Trophoblast cell (in vitro differentiated cells and primary cell): ENCODE results near the gene CACNB2.

Experiments
- DNase-seq, 2 donors: peaks; one replicate each; pipeline ENCODE4 v3.0.0-alpha.2; 2016
- H2AFZ ChIP-seq: 2 replicates; pipeline ENCODE4 v1.6.1; 2013; ENCODE audit warnings: low read length, moderate library complexity, mild to moderate bottlenecking; ENCODE audit not compliant: insufficient read depth, poor library complexity
- H2AK5ac ChIP-seq: 2 replicates; pipeline ENCODE4 v1.6.1; 2013; ENCODE audit warnings: mild to moderate bottlenecking, low read length
- H2BK120ac ChIP-seq: 2 replicates; pipeline ENCODE4 v1.6.1; 2013; ENCODE audit warnings: low read length, mild to moderate bottlenecking, moderate library complexity; ENCODE audit not compliant: insufficient read depth, poor library complexity
- H2BK12ac ChIP-seq: 2 replicates; pipeline ENCODE4 v1.6.1; 2013; ENCODE audit warnings: mild to moderate bottlenecking, low read length, moderate library complexity
- H2BK5ac ChIP-seq: 2 replicates; pipeline ENCODE4 v1.6.1; 2013; ENCODE audit warnings: low read length, low read depth, moderate library complexity, mild to moderate bottlenecking; ENCODE audit not compliant: poor library complexity
- H3K14ac ChIP-seq: 2 replicates; pipeline ENCODE4 v1.6.1; 2013; ENCODE audit warnings: mild to moderate bottlenecking, low read length
- H3K18ac ChIP-seq: 2 replicates; pipeline ENCODE4 v1.6.1; 2013; ENCODE audit warnings: mild to moderate bottlenecking, low read length
- H3K23ac ChIP-seq: 2 replicates; pipeline ENCODE4 v1.6.1; 2013; ENCODE audit warnings: low read length
- H3K27ac ChIP-seq: 2 replicates; pipeline ENCODE4 v1.5.1; 2013; ENCODE audit warnings: low read depth, mild to moderate bottlenecking, inconsistent platforms, low read length, moderate library complexity
- H3K27me3 ChIP-seq: 2 replicates; pipeline ENCODE4 v1.6.1; 2013; ENCODE audit warnings: inconsistent platforms, mild to moderate bottlenecking, low read length, moderate library complexity; ENCODE audit not compliant: insufficient read depth
- H3K36me3 ChIP-seq, 2 experiments: 1 replicate in 1 of 2; 2 replicates in 1 of 2; pipeline ENCODE4 v1.6.1; 2013; ENCODE audit warnings: low read length in 2 of 2, mild to moderate bottlenecking in 2 of 2, moderate library complexity in 1 of 2; ENCODE audit not compliant: insufficient read depth in 2 of 2, control insufficient read depth in 1 of 2
- H3K4ac ChIP-seq: 2 replicates; pipeline ENCODE4 v1.6.1; 2013; ENCODE audit warnings: low read depth, mild to moderate bottlenecking, low read length, moderate library complexity
- H3K4me1 ChIP-seq, 2 experiments: 1 replicate in 1 of 2; 2 replicates in 1 of 2; pipeline ENCODE4 v1.6.1; 2013; ENCODE audit warnings: low read length in 2 of 2, mild to moderate bottlenecking in 2 of 2, moderate library complexity in 1 of 2; ENCODE audit not compliant: insufficient read depth in 2 of 2, control insufficient read depth in 1 of 2
- H3K4me2 ChIP-seq: 2 replicates; pipeline ENCODE4 v1.6.1; 2013; ENCODE audit warnings: inconsistent platforms, mild to moderate bottlenecking, low read length, moderate library complexity
- H3K4me3 ChIP-seq: 2 replicates; pipeline ENCODE4 v1.5.1; 2013; ENCODE audit warnings: mild to moderate bottlenecking, low read depth, low read length, inconsistent platforms
- H3K79me1 ChIP-seq: one replicate; pipeline ENCODE4 v1.6.1; 2013; ENCODE audit warnings: low read length
- H3K79me2 ChIP-seq: 2 replicates; pipeline ENCODE4 v1.6.1; 2013; ENCODE audit warnings: low read length, mild to moderate bottlenecking; ENCODE audit not compliant: control insufficient read depth, insufficient read depth, poor library complexity
- H3K9ac ChIP-seq: 2 replicates; pipeline ENCODE4 v1.6.1; 2013; ENCODE audit warnings: mild to moderate bottlenecking, low read length
- H3K9me3 ChIP-seq: 2 replicates; pipeline ENCODE4 v1.6.1; 2013; ENCODE audit warnings: low read depth, mild to moderate bottlenecking, control low read depth, inconsistent platforms, low read length; ENCODE audit not compliant: insufficient read depth
- H4K12ac ChIP-seq: 2 replicates; pipeline ENCODE4 v1.6.1; 2013; ENCODE audit warnings: low read depth, mild to moderate bottlenecking, low read length, moderate library complexity
- H4K8ac ChIP-seq: 2 replicates; pipeline ENCODE4 v1.6.1; 2013; ENCODE audit warnings: low read depth, mild to moderate bottlenecking, low read length, moderate library complexity
- H4K91ac ChIP-seq: one replicate; pipeline ENCODE4 v1.6.1; 2013; ENCODE audit warnings: low read depth, mild to moderate bottlenecking, low read length, moderate library complexity
- WGBS: extraction: QIAGEN DNeasy Blood & Tissue Kit; methylation state at CpG from one replicate; pipeline ENCODE4 v1.1.7; 2013; ENCODE audit warnings: missing lambda C conversion rate; ENCODE audit not compliant: insufficient read length, insufficient coverage; ENCODE audit errors: extremely low coverage; 5-methylcytosine and 5-hydroxymethylcytosine counted together

CACNB2 gene

DNA sequence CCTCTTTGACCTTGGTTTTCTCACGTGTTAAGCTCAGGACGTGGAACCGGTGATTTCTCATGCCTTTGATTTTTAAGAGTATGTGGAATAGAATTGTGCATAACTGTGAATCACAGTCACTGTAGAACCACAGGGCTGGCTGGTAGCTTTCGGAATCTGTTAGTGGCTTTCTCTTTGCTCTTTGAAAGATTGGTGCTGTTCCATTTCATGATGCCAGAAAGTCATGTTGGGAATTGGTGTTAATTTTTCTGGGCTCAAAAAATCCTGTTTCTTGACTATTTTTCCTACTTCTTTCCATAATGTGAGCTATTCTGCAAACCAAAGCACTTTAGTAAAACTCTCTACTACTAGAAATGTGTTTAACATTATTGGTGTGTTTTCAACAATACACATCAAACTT, 73.0 kb downstream of the CACNB2 start:
- Histone ChIP-seq H3K14ac (no peak overlapping the region), H2AK5ac (no peak overlapping the region), H2BK12ac (no peak overlapping the region), H3K27ac (no peak overlapping the region), H3K36me3 (no peaks in the 10 kb centered on the region), H3K23ac (no peak overlapping the region), H4K91ac (no peak overlapping the region), H3K79me1 (no peaks in the 10 kb centered on the region), H3K4me1 (no peaks in the 10 kb centered on the region), H4K8ac (no peak overlapping the region), H2BK5ac (no peak overlapping the region), H3K27me3 (no peaks in the 10 kb centered on the region), H3K4ac (no peak overlapping the region), H3K79me2 (no peaks in the 10 kb centered on the region), H2BK120ac (no peak overlapping the region), H4K12ac (no peak overlapping the region), H3K4me3 (no peak overlapping the region), H3K4me2 (no peak overlapping the region), H3K9ac (no peak overlapping the region), H3K18ac (no peak overlapping the region), H3K9me3 (no peaks in the 10 kb centered on the region), H2AFZ (no peak overlapping the region)
- DNase-seq, result no peak
- no CpG with 5 or more reads among the region's 4 CpGs for WGBS

GRCh38 chr10:18214691-18215563, 74.7 kb downstream of the CACNB2 start:
- Histone ChIP-seq H3K27me3 (no peaks in the 10 kb centered on the region), H3K18ac (no peak overlapping the region), H3K36me3 (no peaks in the 10 kb centered on the region), H3K4me1 (no peaks in the 10 kb centered on the region), H4K12ac (no peak overlapping the region), H2BK12ac (no peak overlapping the region), H3K9ac (no peak overlapping the region), H2BK120ac (no peak overlapping the region), H3K4me3 (no peak overlapping the region), H4K8ac (no peak overlapping the region), H3K4ac (no peak overlapping the region), H3K9me3 (no peaks in the 10 kb centered on the region), H4K91ac (no peak overlapping the region), H3K79me1 (no peaks in the 10 kb centered on the region), H3K79me2 (no peaks in the 10 kb centered on the region), H3K4me2 (no peak overlapping the region), H3K23ac (no peak overlapping the region), H2AFZ (no peak overlapping the region), H2AK5ac (no peak overlapping the region), H3K27ac (no peak overlapping the region), H2BK5ac (no peak overlapping the region), H3K14ac (no peak overlapping the region)
- WGBS, result no CpG with 5 or more reads among the region's 10 CpGs
- peak; percentile 20 to 78 for DNase-seq

GRCh38 chr10:18216482-18216881, 76.3 kb downstream of the CACNB2 start:
- Histone ChIP-seq H3K79me2 (no peaks in the 10 kb centered on the region), H3K4me1 (no peaks in the 10 kb centered on the region), H2BK12ac (no peak overlapping the region), H3K27me3 (no peaks in the 10 kb centered on the region), H3K4ac (no peak overlapping the region), H3K9ac (no peak overlapping the region), H3K9me3 (no peaks in the 10 kb centered on the region), H3K27ac (no peak overlapping the region), H3K79me1 (no peaks in the 10 kb centered on the region), H4K8ac (no peak overlapping the region), H3K14ac (no peak overlapping the region), H2BK120ac (no peak overlapping the region), H3K4me2 (no peak overlapping the region), H2AFZ (no peak overlapping the region), H3K23ac (no peak overlapping the region), H4K12ac (no peak overlapping the region), H3K4me3 (no peak overlapping the region), H4K91ac (no peak overlapping the region), H2BK5ac (no peak overlapping the region), H3K18ac (no peak overlapping the region), H2AK5ac (no peak overlapping the region), H3K36me3 (no peaks in the 10 kb centered on the region)
- no peak for DNase-seq
- no CpG with 5 or more reads among the region's 2 CpGs for WGBS

DNA sequence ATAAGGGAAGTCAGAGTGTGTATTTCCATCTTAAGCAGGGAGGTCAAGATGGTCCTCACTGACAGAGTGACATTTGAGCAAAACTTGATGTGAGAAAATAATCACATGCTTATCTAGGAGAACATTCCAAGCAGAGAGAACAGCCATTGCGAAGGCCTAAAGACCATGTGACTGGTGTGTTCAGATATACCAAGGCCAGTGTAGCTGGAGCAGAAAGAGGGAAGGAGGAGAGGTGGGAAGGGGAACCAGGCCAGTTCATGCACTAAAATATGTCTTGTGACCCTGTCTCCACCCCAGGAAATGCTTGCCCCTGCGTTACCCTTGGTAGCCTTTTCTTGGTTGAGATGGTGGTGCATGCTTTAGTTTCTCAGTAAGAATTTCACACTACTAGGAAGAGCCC, 77.4 kb downstream of the CACNB2 start:
- H4K12ac ChIP-seq, result no peak overlapping the region
- no peaks in the 10 kb centered on the region for H3K9me3 ChIP-seq
- no peaks in the 10 kb centered on the region for H3K79me2 ChIP-seq
- H4K91ac ChIP-seq, result no peak overlapping the region
- no peak overlapping the region for H3K4me2 ChIP-seq
- DNase-seq, result no peak
- no peak overlapping the region for H3K23ac ChIP-seq
- H2BK5ac ChIP-seq, result no peak overlapping the region
- H2BK12ac ChIP-seq, result no peak overlapping the region
- no peak overlapping the region for H2BK120ac ChIP-seq
- WGBS, result no CpG with 5 or more reads among the region's 2 CpGs
- H3K27ac ChIP-seq, result no peak overlapping the region
- H3K4ac ChIP-seq, result no peak overlapping the region
- H3K4me1 ChIP-seq, result no peaks in the 10 kb centered on the region
- H3K14ac ChIP-seq, result no peak overlapping the region
- H3K36me3 ChIP-seq, result no peaks in the 10 kb centered on the region
- no peak overlapping the region for H3K18ac ChIP-seq
- no peak overlapping the region for H2AK5ac ChIP-seq
- no peak overlapping the region for H2AFZ ChIP-seq
- H3K4me3 ChIP-seq, result no peak overlapping the region
- no peaks in the 10 kb centered on the region for H3K27me3 ChIP-seq
- H3K79me1 ChIP-seq, result no peaks in the 10 kb centered on the region
- H4K8ac ChIP-seq, result no peak overlapping the region
- no peak overlapping the region for H3K9ac ChIP-seq
